HG03575 (cell line): ENCODE measurements around the gene BCR.
"Not testable (repeated sequence)": the region's sequence is repeated elsewhere in the genome, so short reads cannot be mapped to it uniquely, and the experiment has no call there.

Experiments
- ATAC-seq: cut with Tn5 transposase; IDR thresholded peaks from one replicate; pipeline ENCODE4 v1.9.1; 2021; ENCODE audit not compliant: unreplicated experiment, insufficient number of reproducible peaks, low FRiP score; ENCODE audit errors: extremely low read depth

Gene BCR

DNA sequence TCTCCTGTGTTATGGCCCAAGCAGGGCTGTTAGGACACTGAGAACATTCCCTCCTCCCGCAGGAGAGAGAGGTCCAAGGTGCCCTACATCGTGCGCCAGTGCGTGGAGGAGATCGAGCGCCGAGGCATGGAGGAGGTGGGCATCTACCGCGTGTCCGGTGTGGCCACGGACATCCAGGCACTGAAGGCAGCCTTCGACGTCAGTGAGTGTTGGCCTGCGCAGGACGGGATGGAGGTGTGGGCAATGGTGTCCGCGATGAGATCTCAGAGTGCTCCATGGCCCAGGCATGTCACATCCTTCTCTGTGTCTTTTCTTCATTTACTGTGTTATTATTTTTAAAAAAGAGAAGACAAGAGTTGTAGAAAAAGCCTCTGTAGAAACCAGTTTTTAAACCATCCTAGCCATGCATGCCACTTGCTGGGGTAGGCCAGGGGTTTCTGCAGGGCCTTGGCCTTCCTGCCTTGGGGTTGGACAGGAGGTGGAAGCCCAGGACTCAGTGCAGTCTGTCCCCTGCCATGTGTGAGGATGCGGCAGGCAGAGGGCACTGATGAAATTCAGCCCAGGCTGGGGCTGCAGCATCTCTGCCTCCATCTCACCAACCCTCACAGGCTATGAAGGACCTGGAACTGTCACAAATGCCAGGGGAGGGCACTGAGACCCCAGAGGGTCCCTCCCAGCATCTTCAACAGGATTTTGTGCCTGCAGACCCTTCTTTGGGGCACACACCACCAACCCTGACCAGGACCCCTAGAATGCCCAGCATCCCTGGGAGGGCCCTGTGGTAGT, 131.5 kb downstream of the BCR start:
- not testable (repeated sequence) for ATAC-seq

DNA sequence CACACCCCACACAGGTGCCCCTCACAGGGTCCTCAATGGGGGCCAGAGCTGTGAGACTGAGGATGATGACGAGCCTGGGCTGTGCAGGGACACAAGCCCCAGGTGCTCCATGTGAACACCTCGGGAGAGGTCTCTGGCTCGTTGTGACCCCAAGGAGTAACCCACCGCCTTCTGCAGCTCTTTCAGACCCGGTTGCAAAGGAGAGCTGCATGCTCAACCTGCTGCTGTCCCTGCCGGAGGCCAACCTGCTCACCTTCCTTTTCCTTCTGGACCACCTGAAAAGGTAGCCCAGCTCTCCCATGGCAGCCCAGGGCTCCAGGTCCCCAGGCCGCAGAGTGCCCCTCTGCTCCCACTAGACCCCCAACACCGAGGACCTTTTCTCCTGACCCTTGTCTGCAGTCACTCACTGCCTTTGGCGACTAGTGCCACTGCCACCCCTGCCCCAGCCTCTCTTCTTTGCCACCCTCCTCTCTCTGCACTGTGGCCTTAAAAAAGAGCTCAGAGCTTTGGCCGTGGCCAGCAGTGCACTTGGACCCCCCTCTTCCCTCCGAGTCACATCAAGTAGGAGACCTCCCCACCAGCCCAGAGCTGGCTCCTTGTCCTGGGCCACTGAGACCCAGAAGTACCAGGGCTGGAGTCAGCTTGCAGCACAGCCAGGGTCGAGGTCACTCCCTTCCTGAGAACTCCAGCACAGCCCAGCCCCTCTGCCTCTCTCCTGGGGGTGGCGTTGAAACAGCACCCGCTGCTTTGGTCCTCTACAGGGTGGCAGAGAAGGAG, 133.7 kb downstream of the BCR start:
- no peak for ATAC-seq

DNA sequence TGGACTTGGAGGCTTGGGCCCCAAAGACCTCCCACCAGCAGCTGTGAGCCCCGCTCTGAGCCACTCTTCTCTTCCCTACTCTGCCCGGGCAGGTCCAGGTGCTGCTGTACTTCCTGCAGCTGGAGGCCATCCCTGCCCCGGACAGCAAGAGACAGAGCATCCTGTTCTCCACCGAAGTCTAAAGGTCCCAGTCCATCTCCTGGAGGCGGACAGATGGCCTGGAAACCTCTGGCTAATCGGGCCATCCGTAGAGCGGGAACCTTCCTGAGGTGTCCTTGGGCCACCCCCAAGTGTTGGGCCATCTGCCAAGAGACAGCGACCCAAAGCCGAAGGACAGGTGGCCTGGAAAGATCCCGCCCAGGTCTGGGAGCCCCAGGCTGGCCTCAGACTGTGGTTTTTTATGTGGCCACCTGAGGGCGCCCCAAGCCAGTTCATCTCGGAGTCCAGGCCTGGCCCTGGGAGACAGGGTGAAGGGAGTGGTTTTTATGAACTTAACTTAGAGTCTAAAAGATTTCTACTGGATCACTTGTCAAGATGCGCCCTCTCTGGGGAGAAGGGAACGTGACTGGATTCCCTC, 135.1 kb downstream of the BCR start:
- ATAC-seq, result no peak

DNA sequence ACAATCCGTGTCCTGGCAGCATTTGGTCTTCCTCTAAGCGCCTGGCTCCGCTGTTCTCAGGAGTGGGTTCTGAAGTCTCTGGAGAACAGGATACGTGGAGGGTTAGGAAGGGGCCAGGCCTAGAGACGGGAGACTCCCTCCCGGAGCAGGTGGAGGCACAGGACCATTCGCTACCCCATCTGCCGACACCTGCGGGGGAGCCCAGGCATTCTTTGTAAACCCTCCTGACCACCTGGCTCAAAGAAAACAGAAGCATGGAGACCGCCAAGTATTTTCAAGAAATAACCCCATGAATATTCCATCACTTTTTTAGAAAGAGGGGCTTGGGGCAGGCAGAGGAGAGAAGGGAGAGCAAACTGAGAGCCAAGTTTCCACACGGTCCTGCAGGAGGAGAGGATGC, 136.3 kb downstream of the BCR start:
- ATAC-seq, result not testable (repeated sequence)

DNA sequence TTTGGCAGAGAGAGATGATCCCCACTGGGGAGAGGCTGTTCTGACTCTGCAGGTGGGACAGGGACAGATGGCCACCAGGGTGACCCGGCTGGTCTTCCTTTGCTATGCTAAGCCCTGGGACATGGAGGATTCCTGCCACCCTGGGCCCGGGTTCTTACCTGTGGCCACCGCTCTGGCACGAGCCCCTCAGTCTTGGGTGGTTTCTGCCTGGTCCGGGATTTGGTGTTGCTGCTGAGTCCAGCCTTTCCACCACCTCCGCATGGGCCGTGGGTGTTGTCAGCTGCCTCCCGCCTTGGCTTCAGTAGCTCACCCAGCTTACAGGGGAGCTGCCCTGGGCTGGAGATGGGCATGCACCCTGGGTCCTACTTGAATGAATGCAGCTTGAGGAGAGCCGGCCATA, 138.0 kb downstream of the BCR start:
- ATAC-seq, result not testable (repeated sequence)

DNA sequence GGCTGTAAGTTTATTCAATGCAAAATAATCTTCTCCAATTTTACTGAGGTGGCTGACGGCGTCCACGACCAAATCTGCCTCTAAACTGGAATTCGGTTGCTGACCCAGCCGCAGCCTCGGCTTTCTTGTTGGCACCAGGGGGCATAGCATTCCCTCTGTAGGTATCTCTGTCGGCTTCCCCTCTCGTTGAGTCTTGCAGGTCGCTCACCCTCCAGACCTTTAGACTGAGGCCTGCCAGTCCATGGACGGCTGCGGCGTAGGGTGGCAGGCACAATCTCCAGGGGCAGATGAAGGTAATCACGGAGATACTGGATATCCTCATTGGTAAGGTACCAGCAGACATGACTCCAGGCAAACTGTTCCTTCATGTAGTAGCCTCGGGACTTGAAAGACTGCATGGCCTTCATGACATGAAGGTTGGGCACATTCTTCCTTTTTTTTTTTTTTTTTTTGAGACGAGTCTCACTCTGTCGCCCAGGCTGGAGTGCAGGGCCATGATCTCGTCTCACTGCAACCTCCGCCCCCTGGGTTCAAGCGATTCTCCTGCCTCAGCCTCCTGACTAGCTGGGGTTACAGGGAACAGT, 142.3 kb downstream of the BCR start:
- not testable (repeated sequence) for ATAC-seq

DNA sequence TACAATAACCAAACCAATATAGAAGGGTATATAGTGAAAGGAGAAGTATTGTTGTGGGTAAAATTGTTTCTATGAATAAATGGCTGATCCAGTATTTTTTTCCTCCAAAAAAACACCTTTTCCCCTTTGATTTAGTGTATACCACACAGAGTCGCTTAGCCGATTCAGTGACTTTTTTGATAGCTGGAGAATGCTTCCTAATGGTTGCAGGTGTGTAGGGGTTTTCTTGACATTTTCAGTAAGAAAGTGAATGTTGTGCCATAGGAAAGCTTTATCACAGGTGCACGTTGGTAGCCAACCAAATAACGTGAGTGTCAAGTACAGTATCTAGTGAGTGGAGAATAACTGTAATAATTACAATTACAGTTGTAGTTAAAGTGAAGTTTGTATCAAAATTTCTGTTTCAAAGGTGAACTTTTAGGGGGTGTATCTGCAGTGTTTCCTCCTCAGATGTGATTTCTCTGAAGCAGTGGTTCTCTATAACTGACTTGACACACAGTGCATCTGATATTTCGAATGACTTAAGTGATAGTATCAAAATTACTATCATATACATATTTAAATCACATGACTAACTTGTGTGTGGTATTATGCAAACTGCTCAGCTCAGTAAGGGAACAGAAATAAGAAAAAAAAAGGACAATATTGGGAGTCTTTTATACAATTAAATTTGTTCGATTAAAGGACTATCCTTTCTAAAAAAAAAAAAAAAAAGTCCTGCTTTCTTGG, 143.8 kb downstream of the BCR start:
- ATAC-seq, result not testable (repeated sequence)

DNA sequence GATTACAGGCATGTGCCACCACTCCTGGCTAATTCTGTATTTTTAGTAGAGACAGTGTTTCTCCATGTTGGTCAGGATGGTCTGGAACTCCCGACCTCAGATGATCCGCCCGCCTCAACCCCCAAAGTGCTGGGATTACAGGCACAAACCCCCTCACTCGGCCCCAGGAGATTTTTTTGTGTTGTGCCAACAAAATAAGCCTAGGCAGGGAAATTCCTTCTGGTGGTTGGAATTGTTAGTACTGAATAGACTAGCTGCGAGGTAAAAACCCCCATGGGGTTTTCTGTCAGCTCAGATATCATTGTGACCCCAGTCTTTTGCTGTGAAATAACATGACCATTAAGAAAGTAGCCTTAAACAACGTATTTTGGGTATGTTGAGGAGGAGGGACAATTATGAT, 144.9 kb downstream of the BCR start:
- ATAC-seq, result no peak

DNA sequence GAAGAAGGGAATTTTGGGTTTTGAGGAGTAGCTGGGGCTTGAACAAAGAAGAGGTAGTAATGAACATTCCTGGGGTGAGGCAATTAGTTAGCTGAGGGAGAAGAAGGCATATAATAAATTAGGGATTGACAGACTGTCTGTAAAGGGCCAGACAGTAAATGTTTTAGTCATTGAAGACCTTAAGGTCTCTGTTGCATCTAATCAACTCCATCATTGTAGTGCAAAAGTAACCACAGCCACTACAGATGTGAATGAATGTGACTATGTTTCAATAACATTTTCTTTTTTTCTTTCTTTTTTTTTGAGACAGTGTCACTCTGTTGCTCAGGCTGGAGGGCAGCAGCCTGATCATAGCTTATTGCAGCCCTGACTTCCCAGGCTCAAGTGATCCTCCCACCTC, 153.5 kb downstream of the BCR start:
- not testable (repeated sequence) for ATAC-seq

DNA sequence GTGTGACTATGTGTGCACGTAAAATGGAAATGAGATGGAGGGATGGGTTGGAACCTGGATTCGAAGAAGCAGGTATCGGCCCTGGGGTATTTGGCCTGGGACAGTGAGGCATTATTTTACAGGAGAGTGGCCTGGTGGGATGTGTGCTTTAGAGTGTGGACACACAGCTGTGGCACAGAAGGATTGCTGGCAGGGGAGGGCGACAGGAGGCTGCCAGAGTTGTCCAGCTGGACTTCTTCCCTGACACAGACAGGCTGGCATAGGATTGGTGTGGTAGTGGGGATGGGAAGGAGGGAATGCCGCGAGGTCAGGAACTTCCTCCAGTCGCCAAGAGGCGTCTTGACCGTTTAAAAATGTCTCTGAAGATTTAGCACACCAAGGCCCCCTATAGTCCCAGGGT, 157.4 kb downstream of the BCR start:
- ATAC-seq, result not testable (repeated sequence)

DNA sequence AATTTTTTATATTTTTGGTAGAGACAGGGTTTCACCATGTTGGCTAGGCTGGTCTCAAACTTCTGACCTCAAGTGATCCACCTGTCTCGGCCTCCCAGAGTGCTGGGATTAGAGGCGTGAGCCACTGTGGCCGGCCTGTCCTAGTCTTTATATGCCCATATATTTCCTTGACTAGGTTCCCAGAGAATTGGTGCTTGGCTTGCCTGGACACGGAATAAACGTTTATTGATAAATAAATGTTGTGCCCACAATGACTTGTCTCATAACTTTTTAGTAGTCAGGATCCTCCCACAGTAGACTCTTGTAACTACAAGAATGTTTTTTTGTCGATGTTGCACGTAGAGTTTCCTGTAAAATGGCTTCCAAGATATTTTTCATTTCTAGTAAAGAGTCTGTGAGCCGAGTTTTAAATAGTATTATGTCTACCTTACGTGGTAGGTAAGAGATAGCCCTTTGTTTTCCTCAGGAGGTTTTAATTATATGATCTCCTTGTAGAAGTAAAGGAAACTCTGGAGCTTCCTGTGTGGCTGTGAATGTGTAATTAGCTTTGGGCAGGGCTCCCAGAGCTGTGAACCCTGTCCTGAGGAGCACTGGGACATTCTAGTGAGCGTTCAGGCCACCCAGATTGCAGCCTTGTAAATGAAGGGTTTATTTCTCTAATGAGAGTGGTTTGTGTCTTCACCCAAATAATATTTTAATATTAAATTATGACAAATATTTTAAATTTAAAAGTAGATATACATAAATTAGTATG, 161.8 kb downstream of the BCR start:
- ATAC-seq, result not testable (repeated sequence)

DNA sequence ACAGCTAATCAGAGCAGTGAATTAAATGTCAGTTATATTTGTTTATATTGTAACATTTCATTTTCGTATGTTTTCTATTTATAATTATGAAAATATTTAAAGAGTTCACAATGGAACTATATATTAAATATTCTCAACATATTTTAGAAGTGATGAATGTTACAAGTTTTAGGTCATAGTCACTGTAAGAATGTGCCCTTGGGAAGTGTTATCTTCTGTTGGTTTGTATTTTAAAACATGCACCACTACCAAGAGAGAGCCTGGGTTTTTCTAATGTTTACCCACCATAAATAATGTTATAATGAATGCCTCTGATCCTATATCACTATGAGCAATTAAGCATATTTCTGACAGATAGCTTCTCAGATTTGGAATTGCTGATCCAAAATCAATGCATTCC, 171.0 kb downstream of the BCR start:
- ATAC-seq, result no peak

DNA sequence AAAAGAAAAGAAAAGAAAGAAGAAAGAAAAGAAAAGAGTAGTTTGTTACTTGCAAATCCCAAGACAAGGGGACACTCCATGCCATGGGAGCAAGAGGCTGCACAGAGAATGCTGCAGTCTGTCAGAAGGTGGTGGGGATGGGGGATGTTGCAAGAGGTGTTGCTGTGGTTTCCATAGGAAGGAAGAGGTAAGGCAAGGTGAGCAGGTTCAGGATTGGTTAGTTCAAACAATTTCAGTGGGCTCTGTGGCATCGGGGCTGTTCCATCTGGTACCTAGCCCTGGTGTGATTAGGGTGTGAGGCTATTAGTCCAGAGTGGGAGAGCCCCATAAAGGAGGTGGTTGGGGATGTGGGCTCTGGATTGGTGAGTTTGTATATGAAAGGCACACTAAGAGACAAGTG, 172.7 kb downstream of the BCR start:
- ATAC-seq, result no peak

DNA sequence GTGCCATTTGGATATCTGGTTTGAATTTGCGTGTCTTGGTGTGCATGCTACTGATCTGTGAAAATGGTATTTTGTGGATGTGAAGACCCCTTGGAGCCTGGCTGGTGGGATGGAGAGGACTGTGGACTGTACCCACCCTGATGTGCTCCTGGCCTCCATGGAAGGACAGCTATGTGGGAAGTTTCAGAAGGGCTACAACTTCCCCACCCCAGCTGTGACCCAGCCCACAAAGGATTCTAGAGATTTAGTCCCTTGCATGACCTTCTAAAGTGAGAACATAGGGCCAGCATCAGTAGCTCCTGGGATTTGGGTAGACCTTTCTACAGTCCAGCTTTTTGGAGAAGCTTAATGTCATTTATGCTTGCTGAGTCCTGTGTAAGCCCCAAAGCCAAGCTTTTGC, 173.4 kb downstream of the BCR start:
- ATAC-seq, result no peak

DNA sequence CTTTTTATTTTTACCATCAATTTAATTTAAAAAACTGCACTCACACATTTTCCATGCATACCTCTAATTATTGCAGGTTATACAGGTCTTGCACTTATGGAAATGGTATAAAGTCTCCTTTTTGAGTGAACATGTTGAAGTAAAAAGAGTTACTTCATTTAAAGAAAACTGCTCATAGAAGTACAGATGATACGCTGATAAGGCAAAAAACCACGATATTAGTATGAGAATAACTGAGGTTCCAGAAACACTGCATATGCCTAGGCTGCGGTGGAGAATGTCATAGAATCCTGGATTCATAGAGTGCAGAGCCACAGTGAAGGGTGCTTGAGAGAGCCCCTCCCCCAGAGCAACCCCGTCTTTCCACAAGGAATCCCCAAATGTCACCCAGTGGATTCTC, 175.8 kb downstream of the BCR start:
- ATAC-seq, result no peak

DNA sequence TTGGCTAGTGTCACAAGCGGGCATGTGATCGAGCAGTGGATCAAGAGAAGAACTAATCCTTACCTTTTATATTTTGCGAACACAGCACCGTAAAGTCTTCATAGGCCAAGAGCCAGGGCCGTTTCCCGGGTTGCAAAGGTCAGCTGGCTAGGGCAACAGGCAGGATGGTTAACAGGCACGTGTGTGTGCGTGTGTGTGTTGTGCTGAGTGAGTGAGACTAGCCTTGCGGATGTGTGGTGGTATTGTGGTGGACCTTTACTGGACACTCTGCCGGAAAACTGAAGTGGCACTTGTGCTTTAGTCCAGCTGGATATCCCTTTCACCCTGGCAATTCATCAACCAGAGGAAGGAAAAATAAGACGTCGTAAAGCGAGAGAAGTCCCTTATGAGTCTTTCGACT, 176.7 kb downstream of the BCR start:
- ATAC-seq, result no peak

DNA sequence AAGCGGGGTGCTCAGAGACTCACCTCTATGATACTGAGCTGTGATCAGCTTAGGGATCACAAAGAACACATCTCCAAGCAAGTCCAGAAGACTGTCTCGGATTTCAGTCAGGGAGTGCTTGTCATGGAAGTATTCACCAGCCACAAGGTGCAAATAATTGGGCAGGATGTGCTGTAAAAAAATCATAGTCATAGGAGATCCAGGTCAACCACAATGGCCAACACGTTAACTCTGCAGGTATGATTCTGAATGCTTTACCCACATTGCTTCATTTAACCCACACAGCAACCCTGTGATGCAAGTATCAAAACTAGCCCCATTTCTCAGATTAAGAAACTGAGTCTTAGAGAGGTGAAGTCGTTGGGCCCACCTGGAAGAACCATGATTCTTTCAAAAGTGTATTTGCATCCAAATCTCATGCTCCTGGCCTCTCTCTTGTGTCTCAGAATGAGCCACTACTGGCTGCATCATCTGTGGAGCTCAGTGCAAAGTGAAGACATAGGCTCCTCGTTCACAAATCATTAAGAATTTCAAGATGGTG, 179.3 kb downstream of the BCR start:
- ATAC-seq, result no peak

DNA sequence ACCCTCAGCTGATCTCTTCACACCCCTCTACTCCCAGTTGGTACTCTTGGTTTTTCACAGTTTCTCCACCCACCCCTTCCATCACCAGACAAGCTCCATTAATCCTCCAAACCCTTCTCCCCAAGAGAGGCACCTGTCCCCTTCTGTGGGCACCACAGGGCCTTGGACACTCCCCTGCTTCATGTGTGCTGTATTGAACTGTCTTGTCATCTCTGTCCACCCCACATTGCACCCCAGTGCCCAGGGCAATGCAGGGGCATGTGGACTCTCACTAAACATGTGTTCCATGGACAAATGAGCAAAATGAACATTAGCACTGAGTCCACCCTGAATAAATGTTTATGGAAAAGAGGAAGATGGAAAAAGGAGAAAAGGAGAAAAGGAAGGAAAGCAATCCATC, 181.4 kb downstream of the BCR start:
- no peak for ATAC-seq
